K562 (cell line): ENCODE results near the gene ABCF2. TPM values are rescaled to one million over a fixed set of nuclear protein-coding genes. Genes with fewer than 3 reads are reported as not detected.

ENCODE experiments used
- AFF4 ChIP-seq: sonication (generic); formaldehyde crosslinking; IDR thresholded peaks from 2 replicates; pipeline ENCODE4 v1.8.0; 2023; ENCODE audit warnings: mild to moderate bottlenecking, missing genetic modification reagents
- HDAC2 ChIP-seq: fragments of 450-650 bp; IDR thresholded peaks from 2 replicates; pipeline ENCODE4 v1.6.1; 2016; ENCODE audit warnings: mild to moderate bottlenecking
- MAFG ChIP-seq: fragments of 450-650 bp; conservative IDR thresholded peaks from 2 replicates; pipeline ENCODE4 v1.6.1; 2016; ENCODE audit warnings: missing genetic modification characterization, missing compliant biosample characterization
- NR1H2 ChIP-seq: sonication (generic); formaldehyde crosslinking; IDR thresholded peaks from 2 replicates; pipeline ENCODE4 v1.4.0; 2020; ENCODE audit warnings: mild to moderate bottlenecking, missing genetic modification reagents
- NR2C1 ChIP-seq, 2 experiments: fragments of 450-650 bp; IDR thresholded peaks; 2 replicates each; pipeline ENCODE4 v1.6.1; 2017; ENCODE audit warnings: mild to moderate bottlenecking in 2 of 2, antibody characterized with exemption in 1 of 2, inconsistent platforms in 1 of 2, missing compliant biosample characterization in 1 of 2, missing genetic modification characterization in 1 of 2
- RCOR1 ChIP-seq, 2 experiments: IDR thresholded peaks; 2 replicates each; pipeline ENCODE4 v1.6.1; 2012; ENCODE audit warnings: low read depth in 2 of 2, low read length in 2 of 2, borderline replicate concordance in 1 of 2, improper control_type of control experiment in 1 of 2
- ZNF316 ChIP-seq: fragments of 450-650 bp; IDR thresholded peaks from 2 replicates; pipeline ENCODE4 v1.6.1; 2016
- polyA plus RNA-seq, 8 experiments: library from polyadenylated mRNA; depleted of rRNA in 4 of 8; stranded (reverse) in 5 of 8; unstranded in 3 of 8; fragments of >200 nt; fragmentation: Nextera tagmentation in 2 of 8; fragmentation: Illumina TruSeq in 1 of 8; extraction: Ambion mirVana in 2 of 8; extraction: Trizol in 1 of 8; gene quantifications; 2 replicates each; pipeline versions ENCODE4 v1.2.1 to v1.2.3, GENCODE V29; 2011 to 2014; ENCODE audit warnings: inconsistent platforms in 1 of 8, missing spikeins in 1 of 8
- total RNA-seq, 7 experiments: library from RNA; depleted of rRNA in 6 of 7; stranded (reverse); fragments of >200 nt in 6 of 7; fragmentation: Illumina TruSeq in 2 of 7; extraction: Trizol in 2 of 7; gene quantifications; 2 replicates each; pipeline versions ENCODE4 v1.2.1 to v1.2.3, GENCODE V29; 2011 to 2021; ENCODE audit warnings: low replicate concordance in 1 of 7

The ABCF2 gene
- total and polyA plus RNA-seq, 9 of the 15 experiments (the other 6 are each of a cell fraction or from before 2014, with no cell fraction given): 62.1 to 224 (median 113) TPM

- TF ChIP-seq AFF4 (CRISPR knock-in tag) (peak; percentile 56; the same call in 1 of the 2 replicates), MAFG (tag) (peak; percentile 94), RCOR1 (IDR thresholded peaks at IDR 0.05; ENCODE audit: borderline replicate concordance in 1 of 2, low read depth in 2 of 2, low read length in 2 of 2) (peak in 1 of 2 experiments; percentile 65; a peak in 1 of 4 replicates), NR2C1 (IDR thresholded peaks at IDR 0.05) (no peak), NR2C1 (tag; IDR thresholded peaks at IDR 0.05) (no peak), HDAC2 (no peak), ZNF316 (peak; percentile 88), NR1H2 (CRISPR knock-in tag) (no peak)
Measured at GRCh38 chr7:151240942-151241754, 14.1 kb upstream of the ABCF2 start (continued).
